PC-9 (cell line): Measurements from ENCODE around the gene SORBS1.

Experiments
- EZH2 ChIP-seq: fragments of 200-600 bp; sonication (generic); IDR thresholded peaks from 2 replicates; pipeline ENCODE4 v1.8.0; 2017; ENCODE audit warnings: antibody characterized with exemption, low read depth
- TF ChIP-seq, protein P1 (sequence below): fragments of 200-600 bp; sonication (generic); conservative IDR thresholded peaks from 2 replicates; pipeline ENCODE4 v1.6.1; 2017; ENCODE audit warnings: mixed run types, antibody characterized with exemption, mild to moderate bottlenecking, moderate library complexity

DNA sequence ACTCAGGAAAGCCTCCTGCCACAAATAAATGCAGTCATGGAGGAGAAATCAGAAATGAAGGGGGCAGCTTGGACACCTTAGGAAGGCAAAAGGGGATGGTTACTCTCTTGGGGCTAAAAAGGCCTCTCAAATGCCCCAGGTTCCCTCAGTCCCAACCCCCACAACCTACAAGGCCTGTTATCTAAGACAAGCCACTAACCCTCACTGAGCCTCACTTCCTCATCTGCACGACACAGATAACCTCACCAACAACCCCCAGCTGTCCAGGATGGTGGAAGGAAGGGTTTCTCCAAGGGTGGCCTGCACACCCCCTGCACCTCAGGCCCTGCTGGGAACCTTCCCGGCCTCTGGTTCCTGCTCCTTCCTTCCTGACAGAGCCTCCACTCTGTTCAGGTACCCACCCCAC is 29.2 kb downstream of the SORBS1 start:
- no peak for TF ChIP-seq EZH2
- TF ChIP-seq, protein P1, sequence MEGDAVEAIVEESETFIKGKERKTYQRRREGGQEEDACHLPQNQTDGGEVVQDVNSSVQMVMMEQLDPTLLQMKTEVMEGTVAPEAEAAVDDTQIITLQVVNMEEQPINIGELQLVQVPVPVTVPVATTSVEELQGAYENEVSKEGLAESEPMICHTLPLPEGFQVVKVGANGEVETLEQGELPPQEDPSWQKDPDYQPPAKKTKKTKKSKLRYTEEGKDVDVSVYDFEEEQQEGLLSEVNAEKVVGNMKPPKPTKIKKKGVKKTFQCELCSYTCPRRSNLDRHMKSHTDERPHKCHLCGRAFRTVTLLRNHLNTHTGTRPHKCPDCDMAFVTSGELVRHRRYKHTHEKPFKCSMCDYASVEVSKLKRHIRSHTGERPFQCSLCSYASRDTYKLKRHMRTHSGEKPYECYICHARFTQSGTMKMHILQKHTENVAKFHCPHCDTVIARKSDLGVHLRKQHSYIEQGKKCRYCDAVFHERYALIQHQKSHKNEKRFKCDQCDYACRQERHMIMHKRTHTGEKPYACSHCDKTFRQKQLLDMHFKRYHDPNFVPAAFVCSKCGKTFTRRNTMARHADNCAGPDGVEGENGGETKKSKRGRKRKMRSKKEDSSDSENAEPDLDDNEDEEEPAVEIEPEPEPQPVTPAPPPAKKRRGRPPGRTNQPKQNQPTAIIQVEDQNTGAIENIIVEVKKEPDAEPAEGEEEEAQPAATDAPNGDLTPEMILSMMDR = no peak
